Stimulated activated CD8-positive, alpha-beta memory T cell treated with anti-CD3 and anti-CD28 coated beads, Interleukin-2, amount 100 ng/mL, for 48 hours (primary cell): ENCODE results near the gene AGAP3.

Experiments
- DNase-seq, 2 donors: peaks; one replicate each; pipeline ENCODE4 v3.0.0-alpha.2; 2020; ENCODE audit warnings: low read depth in 2 of 2

The AGAP3 gene

GRCh38 chr7:151186640-151187408 lies 100.5 kb downstream of the AGAP3 start, which contains the start of gene ASB10:
TSS of gene ASB10 (minus strand) at chr7:151187250. CDS start at chr7:151187130, 120 bp downstream.
- DNase-seq: no peak

- no peak for DNase-seq
These were observed 101.4 kb downstream of the AGAP3 start for GRCh38 chr7:151187409-151188251.

- DNase-seq: no peak
These were observed 101.9 kb downstream of the AGAP3 start for GRCh38 chr7:151188252-151188542.

- no peak for DNase-seq
These were observed 102.8 kb downstream of the AGAP3 start for GRCh38 chr7:151189038-151189437.

- DNase-seq: no peak
These were observed 105.3 kb downstream of the AGAP3 start for GRCh38 chr7:151191544-151191943.

GRCh38 chr7:151192002-151192539 lies 105.8 kb downstream of the AGAP3 start:
- DNase-seq: no peak

- no peak for DNase-seq
These were observed 107.1 kb downstream of the AGAP3 start for GRCh38 chr7:151193203-151193978.
